ENCODE results near the gene HDAC4. TPM values are rescaled to one million over a fixed set of nuclear protein-coding genes. Genes with fewer than 3 reads are reported as not detected.

HDAC4 gene
- total RNA-seq, 1 experiment from 2014 or later, result 32.0 TPM

GRCh38 chr2:239070466-239070865 lies 330.4 kb downstream of the HDAC4 start:
- no peak overlapping the region for H2BK120ac ChIP-seq (ENCODE audit: low read depth, low read length, poor library complexity, severe bottlenecking)
- H2BK5ac ChIP-seq (ENCODE audit: insufficient read length, low read length), result no peak overlapping the region
- H3K4ac ChIP-seq (ENCODE audit: low read depth, low read length), result no peak overlapping the region
- no peak overlapping the region for H2AK5ac ChIP-seq (ENCODE audit: insufficient read length, low read length)
- H2BK20ac ChIP-seq (ENCODE audit: low read depth, low read length, poor library complexity, severe bottlenecking), result no peak overlapping the region
- H4K91ac ChIP-seq (ENCODE audit: insufficient read length, low read depth, low read length), result no peak overlapping the region
- H3T11ph ChIP-seq (ENCODE audit: low read length), result no peak overlapping the region
- H3K23me2 ChIP-seq (ENCODE audit: insufficient read length, low read depth, low read length, poor library complexity, severe bottlenecking), result no peaks in the 10 kb centered on the region
- no peak for TF ChIP-seq CTCF (conservative IDR thresholded peaks at IDR 0.05)
- H3K9me3 ChIP-seq (ENCODE audit: control insufficient read depth, low read depth, low read length), result no peaks in the 10 kb centered on the region
- H2BK15ac ChIP-seq (ENCODE audit: low read depth, low read length), result no peak overlapping the region
- Mint-ChIP-seq H3K36me3 (ENCODE audit: insufficient read depth in 1 of 3, low read depth in 3 of 3) (peaks cover 19 to 44% (median 37%) of the 10 kb centered on the region in 3 experiments), H3K4me3 (no peak overlapping the region), H3K9me3 (peaks cover 0 to 7% of the 10 kb centered on the region in 2 experiments; a peak in 2 of 5 replicates), H3K27ac (no peak overlapping the region), H3K27me3 (ENCODE audit: low read depth) (no peaks in the 10 kb centered on the region), H3K4me1 (peaks cover 0 to 2% of the 10 kb centered on the region in 2 experiments; a peak in 1 of 4 replicates)
- H3K18ac ChIP-seq (ENCODE audit: insufficient read length, low read depth, low read length), result no peak overlapping the region
- H3K4me2 ChIP-seq (ENCODE audit: insufficient read depth, insufficient read length, low read length), result no peak overlapping the region
- H2AFZ ChIP-seq (ENCODE audit: low read length), result no peak overlapping the region
- no peaks in the 10 kb centered on the region for H3K27me3 ChIP-seq (ENCODE audit: insufficient read depth, low read length)
- no peaks in the 10 kb centered on the region for H3K79me2 ChIP-seq (ENCODE audit: insufficient read depth, low read length)
- no peaks in the 10 kb centered on the region for H4K20me1 ChIP-seq (ENCODE audit: control insufficient read depth, insufficient read depth, insufficient read length)
- no peak overlapping the region for H4K5ac ChIP-seq (ENCODE audit: insufficient read length, low read depth, low read length)
- no CpG with 5 or more reads among the region's 9 CpGs for WGBS (ENCODE audit: extremely low coverage, insufficient read length, low lambda C conversion rate)
- DNase-seq, result no peak
- no peak overlapping the region for H3K23ac ChIP-seq (ENCODE audit: insufficient read length, low read depth, low read length)
- H3K27ac ChIP-seq (ENCODE audit: insufficient read length, low read depth, low read length), result no peak overlapping the region
- no peaks in the 10 kb centered on the region for H3K79me1 ChIP-seq (ENCODE audit: insufficient read depth, low read depth, low read length, poor library complexity, severe bottlenecking)
- no peaks in the 10 kb centered on the region for H3K4me1 ChIP-seq (ENCODE audit: insufficient read depth, low read length)
- no peak overlapping the region for H2BK12ac ChIP-seq (ENCODE audit: insufficient read length, low read depth, low read length)
- H4K8ac ChIP-seq (replicated peaks; ENCODE audit: insufficient read length, low read depth, low read length), result no peak overlapping the region
- H3K9ac ChIP-seq (ENCODE audit: extremely low read depth, insufficient read length, low read length), result no peak overlapping the region
- H3K14ac ChIP-seq (ENCODE audit: insufficient read depth, low read length), result no peak overlapping the region
- H3K56ac ChIP-seq (ENCODE audit: insufficient read length, low read depth, low read length), result no peak overlapping the region
